Astrocyte (in vitro differentiated cells and primary cell): ENCODE data around the gene CFDP1.

Source experiments
- CTCF ChIP-seq: IDR thresholded peaks from 2 replicates; pipeline ENCODE4 v1.5.1; 2011; ENCODE audit warnings: low read depth, mild to moderate bottlenecking, inconsistent platforms, low read length, moderate library complexity; ENCODE audit not compliant: insufficient read depth
- EZH2 ChIP-seq: IDR thresholded peaks from 2 replicates; pipeline ENCODE4 v1.6.1; 2012; ENCODE audit warnings: mild to moderate bottlenecking, low read length, inconsistent platforms; ENCODE audit not compliant: insufficient read depth

DNA sequence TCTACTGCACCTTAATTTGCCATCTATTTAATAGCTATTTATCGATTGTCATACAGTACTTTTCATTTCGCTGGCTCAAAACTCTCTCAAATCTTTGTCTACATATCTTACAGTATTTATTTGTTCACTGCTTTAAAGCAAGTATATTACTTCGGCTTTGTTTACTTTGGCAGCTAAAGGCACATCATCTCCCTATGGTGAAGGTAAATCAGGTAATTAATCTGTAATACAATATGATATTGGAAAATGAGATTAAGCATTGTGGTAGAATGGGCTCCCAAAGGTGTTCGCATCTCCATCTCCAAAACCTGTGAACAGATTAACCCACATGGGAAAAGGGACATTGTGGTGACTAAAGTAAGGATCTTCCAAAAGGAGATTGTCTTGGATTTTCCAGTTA lies 24.7 kb upstream of the CFDP1 start:
- no peak for TF ChIP-seq CTCF
- no peak for TF ChIP-seq EZH2
